Loucy (cell line): ENCODE measurements around the gene MKNK2.
A peak's percentile ranks its signal among the peaks of the same experiment; 100 is the strongest.

Source experiments
- CTCF ChIP-seq: fragments of 200-600 bp; sonication (generic); conservative IDR thresholded peaks from 2 replicates; pipeline ENCODE4 v1.5.1; 2014; ENCODE audit warnings: mild to moderate bottlenecking, antibody characterized with exemption, low read length
- EZH2phosphoT487 ChIP-seq: fragments of 200-600 bp; IDR thresholded peaks from 2 replicates; pipeline ENCODE4 v1.6.1; 2018; ENCODE audit warnings: antibody characterized with exemption, mild to moderate bottlenecking, moderate library complexity, borderline replicate concordance

GRCh38 chr19:2096034-2096479 is 45.0 kb upstream of the MKNK2 start, which contains the start of gene MOB3A:
- TF ChIP-seq CTCF (peak; percentile 48), EZH2phosphoT487 (no peak)
